ENCODE measurements around the gene PDE2A.

GRCh38 chr11:72584293-72584938 is 89.8 kb downstream of the PDE2A start:
- no peak for TF ChIP-seq CTCF (IDR thresholded peaks at IDR 0.05)
- no peak for TF ChIP-seq POLR2A (IDR thresholded peaks at IDR 0.05)
